CD4-positive, alpha-beta T cell treated with Interleukin-6 for 4 hours (primary cell): Measurements from ENCODE around the gene E4F1.

Experiments used
- DNase-seq: peaks from one replicate; pipeline ENCODE4 v3.0.0-alpha.2; 2020; ENCODE audit warnings: mixed read lengths

Gene E4F1

DNA sequence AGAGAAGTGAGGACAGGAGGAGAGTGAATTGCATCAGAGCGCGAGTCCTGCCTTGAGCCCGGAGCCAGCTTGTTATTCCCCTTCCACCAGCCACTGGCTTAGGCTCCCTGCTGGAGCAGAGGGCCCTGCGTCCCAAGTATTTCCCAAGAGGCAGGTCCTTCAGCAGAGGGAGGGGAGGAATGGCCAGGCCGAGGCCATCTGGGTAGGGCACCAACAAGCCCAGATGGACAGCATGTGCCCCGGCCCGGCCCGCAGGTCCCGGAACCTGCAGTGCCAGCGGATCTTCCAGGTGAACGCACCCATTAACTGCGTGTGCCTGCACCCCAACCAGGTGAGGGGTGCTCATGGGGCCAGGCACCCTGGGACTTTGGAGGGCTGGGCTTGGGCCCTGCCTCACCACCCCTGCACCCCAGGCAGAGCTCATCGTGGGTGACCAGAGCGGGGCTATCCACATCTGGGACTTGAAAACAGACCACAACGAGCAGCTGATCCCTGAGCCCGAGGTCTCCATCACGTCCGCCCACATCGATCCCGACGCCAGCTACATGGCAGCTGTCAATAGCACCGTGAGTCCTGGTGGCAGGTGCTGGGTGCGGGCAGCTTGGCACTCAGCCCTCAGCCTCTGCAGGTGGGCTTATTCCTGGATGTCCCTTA lies 16.5 kb upstream of the E4F1 start:
- no peak for DNase-seq

DNA sequence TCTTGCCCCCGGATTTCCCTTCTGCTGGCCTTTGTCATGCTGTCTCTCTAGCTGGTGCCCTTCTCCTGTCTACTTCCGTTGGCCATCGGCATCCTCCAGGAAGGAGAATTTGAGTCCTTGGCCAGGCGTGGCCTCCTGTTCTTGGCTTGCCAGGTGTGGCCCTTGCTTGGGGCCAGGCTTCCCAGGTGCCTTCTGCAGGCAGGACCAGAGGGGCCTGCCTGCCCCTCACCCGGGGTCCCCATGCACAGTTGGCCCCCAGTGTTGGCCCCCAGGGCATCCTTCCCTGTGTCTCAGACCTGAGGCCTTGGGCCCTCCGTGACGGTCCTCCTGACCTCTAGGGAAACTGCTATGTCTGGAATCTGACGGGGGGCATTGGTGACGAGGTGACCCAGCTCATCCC lies 15.5 kb upstream of the E4F1 start:
- no peak for DNase-seq

DNA sequence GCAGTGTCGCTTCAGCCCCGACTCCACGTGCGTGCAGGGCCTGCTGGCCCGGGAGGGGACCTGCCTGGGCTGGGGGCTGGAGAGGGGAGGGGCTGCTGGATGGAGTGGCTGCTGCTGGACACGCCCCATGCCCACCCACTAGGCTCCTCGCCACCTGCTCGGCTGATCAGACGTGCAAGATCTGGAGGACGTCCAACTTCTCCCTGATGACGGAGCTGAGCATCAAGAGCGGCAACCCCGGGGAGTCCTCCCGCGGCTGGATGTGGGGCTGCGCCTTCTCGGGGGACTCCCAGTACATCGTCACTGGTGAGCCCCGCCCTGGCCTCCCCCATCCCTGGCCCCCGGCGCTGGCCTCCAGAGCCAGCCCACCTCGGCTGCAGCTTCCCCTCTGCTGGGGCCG lies 15.1 kb upstream of the E4F1 start:
- DNase-seq: no peak

GRCh38 chr16:2208772-2209171 lies 14.6 kb upstream of the E4F1 start:
- DNase-seq: no peak

- DNase-seq: no peak
Measured at GRCh38 chr16:2209258-2210008, 14.0 kb upstream of the E4F1 start.

DNA sequence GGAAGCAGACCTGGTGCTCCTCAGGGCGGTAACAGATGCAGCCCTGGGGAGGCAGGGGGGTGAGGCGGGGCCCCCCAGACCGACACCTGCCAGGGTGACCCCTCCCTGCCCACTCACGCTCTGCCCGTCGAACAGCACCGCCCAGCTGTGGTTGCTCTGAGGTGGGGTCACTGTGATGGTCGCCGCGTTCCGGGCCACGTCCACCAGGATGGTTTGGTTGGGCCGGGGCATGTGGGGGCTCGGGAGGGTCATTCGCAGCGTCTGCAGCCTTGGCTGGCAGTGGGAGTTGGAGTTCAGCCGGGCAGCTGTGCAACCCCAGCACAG lies 13.4 kb upstream of the E4F1 start:
- DNase-seq: no peak

GRCh38 chr16:2210386-2211365 lies 12.7 kb upstream of the E4F1 start, which contains the start of gene BRICD5:
Gene BRICD5, minus strand, starts transcription at chr16:2210863. Its CDS starts 30 bp downstream, at chr16:2210833.
- DNase-seq: no peak

DNA sequence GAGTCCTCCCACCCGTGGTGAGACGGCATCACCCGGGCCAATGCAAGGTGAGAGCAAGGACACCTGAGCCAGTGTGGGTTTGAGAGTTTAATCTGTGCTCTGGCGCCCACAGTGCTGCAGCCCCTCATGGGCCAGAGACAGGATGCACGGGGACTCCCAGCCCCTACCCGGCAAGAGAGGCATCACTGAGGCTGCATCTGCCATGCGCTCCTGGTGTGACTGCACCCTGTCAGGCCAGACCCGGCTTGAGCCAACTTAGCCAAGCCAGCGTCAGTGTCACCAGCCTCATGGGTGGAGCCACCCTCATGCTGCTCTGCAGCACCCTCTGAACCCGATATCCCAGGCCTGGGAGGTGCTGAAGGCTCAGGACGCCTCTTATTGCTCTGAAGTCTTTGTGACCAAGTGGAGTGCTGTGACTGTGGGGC lies 11.5 kb upstream of the E4F1 start:
- no peak for DNase-seq

GRCh38 chr16:2212362-2213324 lies 10.7 kb upstream of the E4F1 start:
- no peak for DNase-seq

DNA sequence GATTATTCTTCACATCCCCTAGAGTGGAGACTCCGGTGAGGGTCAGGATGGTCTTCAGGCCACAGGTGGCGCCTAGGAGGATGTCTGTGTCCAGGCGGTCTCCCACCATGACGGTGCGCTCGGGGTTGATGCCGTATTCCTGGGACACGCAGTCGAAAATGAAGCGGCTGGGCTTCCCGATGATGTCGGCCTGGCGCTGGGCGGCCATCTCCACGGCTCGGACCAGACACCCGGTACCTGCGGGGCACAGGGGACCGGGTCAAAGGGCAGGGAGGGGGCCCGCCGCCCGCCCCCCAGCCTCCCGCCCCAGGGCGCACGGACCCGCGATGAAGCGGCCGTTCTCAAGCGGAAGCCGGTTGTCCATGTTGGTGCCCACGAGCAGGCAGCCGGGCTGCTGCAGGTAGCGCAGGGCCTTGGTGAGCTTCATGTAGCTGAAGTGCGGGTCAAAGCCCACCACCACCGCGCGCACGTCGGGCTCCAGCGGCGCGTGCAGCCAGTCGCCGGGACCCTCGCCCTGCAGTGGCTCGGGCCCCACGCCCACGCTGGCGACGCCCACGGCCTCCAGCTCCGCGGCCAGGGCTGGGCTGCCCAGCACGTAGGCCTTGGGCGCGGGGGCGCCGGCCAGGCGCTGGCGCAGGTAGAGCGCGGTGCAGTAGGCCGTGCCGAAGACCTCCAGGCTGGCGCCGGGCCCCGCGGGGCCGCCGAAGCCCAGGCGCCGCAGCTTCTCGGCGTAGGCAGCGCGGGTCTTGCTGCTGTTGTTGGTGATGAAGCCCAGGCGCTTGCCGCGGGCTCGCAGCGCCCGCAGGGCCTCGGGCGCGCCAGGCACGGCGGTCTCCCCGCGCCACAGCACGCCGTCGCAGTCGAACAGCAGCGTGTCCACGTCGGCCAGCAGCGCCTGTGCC lies 9.3 kb upstream of the E4F1 start:
- no peak for DNase-seq

- no peak for DNase-seq
Measured at GRCh38 chr16:2214719-2214968, 8.7 kb upstream of the E4F1 start, which contains the start of gene PGP. Gene PGP, minus strand, starts transcription at chr16:2214840. Its CDS starts 63 bp downstream, at chr16:2214777.

GRCh38 chr16:2216330-2216729 lies 7.1 kb upstream of the E4F1 start:
- no peak for DNase-seq

GRCh38 chr16:2223942-2224486 lies 623 bp downstream of the E4F1 start:
- peak; percentile 32 for DNase-seq

GRCh38 chr16:2226245-2226793 lies 2.9 kb downstream of the E4F1 start:
- peak; percentile 0 for DNase-seq

DNA sequence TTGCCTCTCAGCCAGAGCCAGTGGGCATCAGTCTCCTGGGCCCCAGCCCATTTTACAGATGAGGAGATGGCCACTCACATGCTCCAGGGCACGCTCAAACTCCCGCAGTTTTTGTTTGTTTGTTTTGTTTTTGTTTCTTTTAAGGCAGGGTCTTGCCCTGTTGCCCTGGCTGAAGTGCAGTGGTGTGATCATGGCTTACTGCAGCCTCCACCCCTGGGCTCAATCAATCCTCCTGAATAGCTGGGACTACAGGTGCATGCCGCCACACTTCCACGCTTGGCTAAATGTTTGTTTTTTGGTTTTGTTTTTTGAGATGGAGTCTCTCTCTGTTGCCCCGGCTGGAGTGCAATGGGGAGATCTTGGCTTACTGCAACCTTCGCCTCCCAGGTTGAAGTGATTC lies 3.5 kb downstream of the E4F1 start:
- DNase-seq: no peak

- DNase-seq: no peak
Measured at GRCh38 chr16:2228161-2228824, 4.9 kb downstream of the E4F1 start.

DNA sequence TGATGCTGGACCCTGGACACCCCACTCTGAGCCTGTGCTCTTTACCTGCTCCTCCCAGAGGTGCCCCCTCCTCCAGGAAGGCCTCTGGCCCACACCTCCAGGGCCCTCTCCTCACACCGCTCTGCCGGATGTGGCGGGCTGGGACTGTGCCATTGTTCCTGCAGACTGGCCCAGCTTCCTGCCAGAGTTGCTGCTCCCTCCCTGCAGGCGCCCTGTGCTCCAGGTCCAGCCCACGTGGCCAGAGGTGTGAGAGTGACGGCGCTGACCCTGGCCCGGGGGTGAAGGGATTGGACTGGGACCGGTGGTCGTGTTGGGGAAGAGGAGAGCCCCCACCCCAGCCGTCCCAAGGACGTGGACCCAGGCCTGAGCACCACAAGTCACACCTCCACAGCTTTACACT lies 5.7 kb downstream of the E4F1 start:
- DNase-seq: no peak

DNA sequence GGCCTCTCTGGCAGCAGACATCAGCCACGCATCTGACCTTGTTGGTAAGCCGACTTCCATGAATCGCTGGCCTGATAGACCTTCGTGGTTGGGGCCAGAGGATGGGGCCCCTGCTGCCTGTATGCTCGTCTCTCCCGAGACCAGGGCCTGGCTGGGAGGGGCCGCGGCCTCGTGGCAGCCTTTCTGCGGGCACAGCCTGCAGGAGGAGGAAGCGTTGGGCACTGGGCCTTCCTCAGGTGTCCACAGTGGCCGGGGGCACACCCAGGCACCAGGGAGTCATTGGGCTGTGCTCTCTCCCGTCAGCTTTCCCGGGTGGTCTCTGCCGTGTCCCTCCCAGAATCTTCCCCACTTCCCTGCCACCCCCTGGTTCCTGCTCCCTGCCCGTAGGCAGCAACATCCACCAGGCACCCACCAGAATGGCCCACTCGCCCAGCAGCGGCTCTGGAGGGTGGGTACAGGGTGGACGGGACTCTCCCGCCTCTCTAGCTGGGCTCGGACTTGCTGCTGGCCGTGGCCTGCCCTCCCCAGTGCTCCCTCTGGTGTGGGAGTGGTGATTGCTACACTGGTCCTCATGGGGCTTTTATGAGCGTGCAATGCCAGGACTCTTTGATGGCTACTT lies 6.3 kb downstream of the E4F1 start:
- DNase-seq: no peak

DNA sequence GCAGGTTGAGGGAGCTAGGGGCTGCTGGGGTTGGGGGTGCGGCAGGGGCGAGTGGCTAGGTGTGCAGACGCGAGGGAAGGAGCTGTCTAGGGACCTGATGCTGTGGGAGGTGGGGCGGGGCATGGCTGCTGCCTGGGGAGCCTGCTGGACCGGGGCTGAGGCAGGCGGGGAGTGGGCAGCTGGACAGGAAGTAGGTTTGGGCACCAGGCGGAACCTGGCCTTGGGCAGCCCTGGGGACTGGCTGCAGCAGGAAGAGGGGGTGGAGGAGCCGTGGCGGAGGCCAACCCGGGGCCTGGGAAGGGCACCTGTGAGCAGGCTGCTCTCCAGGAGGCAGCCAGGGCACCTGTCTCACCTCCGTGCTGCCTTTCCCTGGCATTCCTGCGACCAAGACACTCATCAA lies 7.0 kb downstream of the E4F1 start:
- no peak for DNase-seq
